ENCODE results near the gene S100Z. TPM values are rescaled to one million over a fixed set of nuclear protein-coding genes. Genes with fewer than 3 reads are reported as not detected.

S100Z gene
- total and polyA plus RNA-seq, 9 of the 15 experiments (the other 6 are each of a cell fraction or from before 2014, with no cell fraction given), result 0.15 to 0.42 (median 0.20) TPM; not detected in 6

DNA sequence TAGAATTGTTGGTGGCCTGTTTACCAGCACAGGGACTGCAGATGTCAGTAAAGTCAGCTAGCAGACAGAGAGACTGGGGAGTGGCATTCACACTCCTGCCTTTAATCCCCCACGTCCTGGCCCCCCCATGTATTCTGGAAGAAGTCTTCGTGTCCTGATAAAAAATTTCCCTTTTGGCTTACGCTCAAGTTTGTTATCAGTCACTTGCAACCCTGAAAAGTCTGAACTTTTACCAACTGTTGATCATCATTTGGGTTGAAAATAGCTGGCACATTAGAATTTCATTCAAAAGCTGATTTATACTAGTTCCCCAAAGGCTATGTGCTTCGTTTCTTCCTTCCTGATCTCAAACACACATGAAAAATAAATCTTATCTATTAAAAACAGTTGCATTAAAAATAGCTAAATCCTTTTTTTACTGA, 97.3 kb downstream of the S100Z start (continued):
- TF ChIP-seq, protein P1, sequence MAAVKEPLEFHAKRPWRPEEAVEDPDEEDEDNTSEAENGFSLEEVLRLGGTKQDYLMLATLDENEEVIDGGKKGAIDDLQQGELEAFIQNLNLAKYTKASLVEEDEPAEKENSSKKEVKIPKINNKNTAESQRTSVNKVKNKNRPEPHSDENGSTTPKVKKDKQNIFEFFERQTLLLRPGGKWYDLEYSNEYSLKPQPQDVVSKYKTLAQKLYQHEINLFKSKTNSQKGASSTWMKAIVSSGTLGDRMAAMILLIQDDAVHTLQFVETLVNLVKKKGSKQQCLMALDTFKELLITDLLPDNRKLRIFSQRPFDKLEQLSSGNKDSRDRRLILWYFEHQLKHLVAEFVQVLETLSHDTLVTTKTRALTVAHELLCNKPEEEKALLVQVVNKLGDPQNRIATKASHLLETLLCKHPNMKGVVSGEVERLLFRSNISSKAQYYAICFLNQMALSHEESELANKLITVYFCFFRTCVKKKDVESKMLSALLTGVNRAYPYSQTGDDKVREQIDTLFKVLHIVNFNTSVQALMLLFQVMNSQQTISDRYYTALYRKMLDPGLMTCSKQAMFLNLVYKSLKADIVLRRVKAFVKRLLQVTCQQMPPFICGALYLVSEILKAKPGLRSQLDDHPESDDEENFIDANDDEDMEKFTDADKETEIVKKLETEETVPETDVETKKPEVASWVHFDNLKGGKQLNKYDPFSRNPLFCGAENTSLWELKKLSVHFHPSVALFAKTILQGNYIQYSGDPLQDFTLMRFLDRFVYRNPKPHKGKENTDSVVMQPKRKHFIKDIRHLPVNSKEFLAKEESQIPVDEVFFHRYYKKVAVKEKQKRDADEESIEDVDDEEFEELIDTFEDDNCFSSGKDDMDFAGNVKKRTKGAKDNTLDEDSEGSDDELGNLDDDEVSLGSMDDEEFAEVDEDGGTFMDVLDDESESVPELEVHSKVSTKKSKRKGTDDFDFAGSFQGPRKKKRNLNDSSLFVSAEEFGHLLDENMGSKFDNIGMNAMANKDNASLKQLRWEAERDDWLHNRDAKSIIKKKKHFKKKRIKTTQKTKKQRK (IDR thresholded peaks at IDR 0.05; ENCODE audit: borderline replicate concordance, low read depth, low read length), result no peak
- TF ChIP-seq USF2 (CRISPR knock-in tag; IDR thresholded peaks at IDR 0.05) (no peak), LEF1 (IDR thresholded peaks at IDR 0.05) (no peak), THRAP3 (IDR thresholded peaks at IDR 0.05; ENCODE audit: borderline replicate concordance) (no peak), ZBTB8A (IDR thresholded peaks at IDR 0.05; ENCODE audit: partially characterized antibody) (no peak), ZKSCAN8 (CRISPR knock-in tag; IDR thresholded peaks at IDR 0.05) (no peak), EZH2 (IDR thresholded peaks at IDR 0.05; ENCODE audit: borderline replicate concordance, low read depth, low read length) (no peak), HEY1 (CRISPR knock-in tag; IDR thresholded peaks at IDR 0.05; ENCODE audit: borderline replicate concordance) (no peak), ZNF77 (CRISPR knock-in tag; IDR thresholded peaks at IDR 0.05) (no peak), SMARCA5 (IDR thresholded peaks at IDR 0.05) (no peak), NR3C1 (CRISPR knock-in tag; IDR thresholded peaks at IDR 0.05) (no peak)
